GM18499 (cell line): Measurements from ENCODE around the gene CD99.

Experiments used
- ATAC-seq: cut with Tn5 transposase; IDR thresholded peaks from one replicate; pipeline ENCODE4 v1.9.1; 2021; ENCODE audit warnings: moderate number of reproducible peaks; ENCODE audit not compliant: insufficient read depth, unreplicated experiment

Gene CD99, protein sequence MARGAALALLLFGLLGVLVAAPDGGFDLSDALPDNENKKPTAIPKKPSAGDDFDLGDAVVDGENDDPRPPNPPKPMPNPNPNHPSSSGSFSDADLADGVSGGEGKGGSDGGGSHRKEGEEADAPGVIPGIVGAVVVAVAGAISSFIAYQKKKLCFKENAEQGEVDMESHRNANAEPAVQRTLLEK

GRCh38 chrX:2690856-2691542, at the start of gene CD99:
Gene CD99, plus strand, starts transcription at chrX:2691295. Its CDS starts 66 bp downstream, at chrX:2691361.
- no peak for ATAC-seq

- ATAC-seq: no peak
Measured at GRCh38 chrX:2642146-2642545, 48.9 kb upstream of the CD99 start.

DNA sequence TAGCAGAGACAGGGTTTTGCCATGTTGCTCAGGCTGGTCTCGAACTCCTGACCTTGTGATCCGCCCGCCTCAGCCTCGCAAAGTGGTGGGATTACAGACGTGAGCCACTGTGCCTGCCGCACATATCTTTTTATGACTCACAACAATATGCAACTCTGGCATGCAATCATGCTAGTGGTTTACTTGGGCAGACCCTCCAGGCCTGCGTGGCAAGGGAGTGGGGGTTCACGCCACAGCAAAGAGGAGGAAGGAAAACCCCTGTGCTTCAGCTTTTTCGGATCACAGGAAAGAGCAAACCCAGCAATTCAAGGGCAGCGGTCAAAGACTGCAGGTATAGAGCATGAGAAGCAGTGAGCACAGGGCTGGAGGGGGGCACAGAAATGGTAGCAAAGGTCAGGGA, 48.3 kb upstream of the CD99 start:
- ATAC-seq: no peak

DNA sequence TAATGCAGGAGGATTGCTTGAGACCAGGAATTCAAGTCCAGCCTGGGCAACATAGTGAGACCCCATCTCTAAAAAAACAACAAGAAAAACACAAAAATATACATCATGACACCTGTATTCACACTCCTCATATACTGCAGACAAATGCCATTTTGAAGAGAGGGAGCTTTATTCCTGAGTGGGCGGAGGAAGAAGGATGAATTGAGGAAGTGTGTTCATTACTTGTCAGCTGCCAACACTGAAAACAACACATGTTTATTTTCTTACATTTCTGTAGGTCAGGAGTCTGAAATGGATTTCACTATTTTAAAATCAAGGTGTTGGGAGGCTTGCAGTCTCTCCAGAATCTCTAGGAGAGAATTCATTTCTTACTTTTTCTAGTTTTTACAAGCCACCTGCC, 47.2 kb upstream of the CD99 start:
- ATAC-seq: no peak

DNA sequence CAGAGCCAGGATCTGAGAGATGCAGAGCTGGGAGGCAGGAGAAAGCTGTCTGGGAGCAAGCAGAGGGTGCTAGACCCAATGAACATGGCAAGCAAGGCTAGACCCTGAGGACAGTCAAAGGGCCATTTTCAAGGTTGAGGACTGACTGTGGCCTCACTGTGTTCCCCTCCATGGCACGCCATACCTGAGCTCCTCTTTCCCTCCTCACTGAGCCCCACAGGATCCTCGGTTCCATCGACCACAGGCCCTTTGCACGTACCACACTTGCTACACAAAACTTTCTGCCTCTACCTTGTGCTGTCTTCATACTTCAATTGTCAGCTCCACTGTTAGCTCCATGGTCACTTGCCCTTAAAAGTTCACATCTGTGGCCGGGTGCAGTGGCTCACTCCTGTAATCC, 45.5 kb upstream of the CD99 start:
- no peak for ATAC-seq

DNA sequence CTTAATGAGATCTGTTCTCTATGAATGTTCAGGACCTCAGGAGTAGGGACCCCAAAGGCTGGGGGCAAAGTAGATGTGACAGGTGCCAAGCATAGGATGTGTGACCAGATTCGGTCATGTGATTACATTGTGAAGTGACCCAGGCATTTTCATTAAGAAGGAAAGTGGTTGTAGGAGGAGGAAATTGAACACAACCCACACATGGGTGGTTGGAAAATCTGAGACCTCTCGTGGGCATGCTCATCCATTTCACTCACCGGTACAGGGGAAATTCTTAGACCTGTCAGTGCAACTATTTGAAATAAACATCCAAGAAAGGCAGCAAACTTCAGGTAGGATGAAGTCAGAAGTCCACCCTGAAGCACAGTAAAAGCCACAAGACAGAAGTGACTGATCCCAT, 43.5 kb upstream of the CD99 start:
- no peak for ATAC-seq

DNA sequence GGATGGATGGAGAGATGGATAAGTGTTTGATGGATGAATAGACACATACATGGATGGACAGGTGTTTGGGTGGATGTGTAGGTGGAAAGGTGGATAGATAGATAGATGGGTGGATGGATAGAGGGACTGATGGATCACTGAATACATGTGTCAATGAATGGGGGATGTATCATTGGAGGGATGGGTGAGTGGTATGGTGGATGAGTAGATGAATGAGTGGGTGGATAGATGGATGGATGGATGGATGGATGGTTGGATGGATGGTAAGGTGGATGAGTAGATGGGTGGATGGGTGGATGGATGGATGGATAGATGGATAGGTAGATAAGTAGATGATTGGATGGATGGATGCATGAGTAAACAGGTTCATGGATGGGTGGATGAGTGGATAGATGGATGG, 41.1 kb upstream of the CD99 start:
- no peak for ATAC-seq

DNA sequence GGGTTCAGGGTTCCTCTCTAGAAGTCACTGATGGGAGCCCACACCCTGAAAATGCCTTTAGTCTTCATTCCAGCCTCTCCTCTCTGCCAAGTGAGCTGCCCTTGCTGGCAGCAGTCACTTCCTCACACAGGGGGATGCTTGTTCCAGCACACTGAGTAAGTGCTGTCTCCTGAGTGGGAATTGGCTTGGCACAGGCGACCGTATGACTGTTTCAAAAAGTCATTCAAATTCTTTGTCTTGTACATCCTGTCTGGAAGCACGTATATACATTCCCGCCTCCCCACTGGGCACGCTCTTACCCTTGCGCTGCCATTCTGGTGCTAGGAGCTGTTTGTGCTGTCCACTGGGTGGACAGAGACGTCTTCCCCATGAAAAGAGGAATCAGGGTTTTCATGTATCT, 40.2 kb upstream of the CD99 start:
- ATAC-seq: no peak

DNA sequence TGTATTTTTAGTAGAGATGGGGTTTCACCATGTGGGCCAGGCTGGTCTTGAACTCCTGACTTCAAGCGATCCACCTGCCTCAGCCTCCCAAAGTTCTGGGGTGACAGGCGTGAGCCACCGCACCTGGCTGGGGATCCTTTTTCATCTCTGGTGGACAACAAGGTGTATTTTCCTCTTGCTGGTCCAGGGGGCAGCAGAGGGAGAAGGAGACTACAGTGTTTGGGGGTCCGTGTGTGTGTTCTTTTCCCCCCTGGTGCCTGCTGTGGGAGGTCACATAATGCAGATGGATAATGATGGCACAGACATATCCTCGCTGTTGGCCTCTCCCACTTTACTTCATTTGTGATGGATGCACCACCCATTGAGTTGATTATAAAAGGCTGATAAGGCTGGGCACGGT, 39.0 kb upstream of the CD99 start:
- no peak for ATAC-seq

- no peak for ATAC-seq
Measured at GRCh38 chrX:2654436-2655340, 36.4 kb upstream of the CD99 start.

- ATAC-seq: no peak
Measured at GRCh38 chrX:2656257-2656836, 34.7 kb upstream of the CD99 start.

DNA sequence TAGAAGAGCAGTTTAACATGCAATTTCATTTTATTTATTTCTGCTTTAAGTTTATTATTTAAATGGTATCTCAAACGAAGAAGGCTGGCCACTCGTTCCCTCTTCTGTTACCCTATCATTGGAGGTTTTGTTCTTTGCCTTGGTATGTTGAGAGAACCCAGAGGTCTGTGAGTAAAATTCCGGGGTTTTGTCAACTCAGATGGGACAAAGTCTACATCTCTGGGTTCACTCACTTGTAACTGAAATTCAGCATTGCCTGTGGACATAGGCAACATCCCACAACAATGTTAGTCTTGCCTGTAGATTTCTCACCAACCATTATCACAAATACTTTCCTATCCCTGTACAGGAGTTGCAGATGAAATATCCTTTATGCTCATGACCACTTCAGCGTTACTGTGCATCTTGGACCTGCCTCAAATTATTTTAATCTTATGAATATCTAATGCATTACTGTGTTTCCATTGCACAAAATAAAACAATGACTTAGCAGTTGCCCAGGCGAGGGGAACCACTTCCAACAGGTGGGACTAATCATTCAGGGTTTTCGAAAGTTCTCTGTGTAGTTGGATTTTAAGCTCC, 33.5 kb upstream of the CD99 start:
- ATAC-seq: no peak

- ATAC-seq: no peak
Measured at GRCh38 chrX:2658585-2659292, 32.4 kb upstream of the CD99 start.

DNA sequence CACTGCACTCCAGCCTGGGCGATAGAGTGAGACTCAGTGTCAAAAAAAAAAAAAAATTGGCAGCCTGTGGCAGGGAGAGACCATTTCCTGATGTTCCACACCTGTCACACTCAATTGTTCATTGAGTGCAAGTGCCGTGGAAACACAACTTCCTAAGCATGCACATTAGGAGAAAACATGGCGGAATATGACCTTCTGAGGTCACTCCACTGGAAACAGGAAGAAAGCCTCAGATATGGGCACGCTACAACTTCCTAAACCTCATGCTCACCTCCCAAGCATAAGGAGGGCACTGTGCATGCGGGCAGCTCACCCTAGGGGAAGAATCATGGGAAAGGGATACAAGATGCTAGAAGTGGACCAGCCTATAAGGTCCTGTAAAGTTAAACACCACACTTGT, 28.5 kb upstream of the CD99 start:
- no peak for ATAC-seq

GRCh38 chrX:2664502-2664901, 26.6 kb upstream of the CD99 start:
- ATAC-seq: no peak

DNA sequence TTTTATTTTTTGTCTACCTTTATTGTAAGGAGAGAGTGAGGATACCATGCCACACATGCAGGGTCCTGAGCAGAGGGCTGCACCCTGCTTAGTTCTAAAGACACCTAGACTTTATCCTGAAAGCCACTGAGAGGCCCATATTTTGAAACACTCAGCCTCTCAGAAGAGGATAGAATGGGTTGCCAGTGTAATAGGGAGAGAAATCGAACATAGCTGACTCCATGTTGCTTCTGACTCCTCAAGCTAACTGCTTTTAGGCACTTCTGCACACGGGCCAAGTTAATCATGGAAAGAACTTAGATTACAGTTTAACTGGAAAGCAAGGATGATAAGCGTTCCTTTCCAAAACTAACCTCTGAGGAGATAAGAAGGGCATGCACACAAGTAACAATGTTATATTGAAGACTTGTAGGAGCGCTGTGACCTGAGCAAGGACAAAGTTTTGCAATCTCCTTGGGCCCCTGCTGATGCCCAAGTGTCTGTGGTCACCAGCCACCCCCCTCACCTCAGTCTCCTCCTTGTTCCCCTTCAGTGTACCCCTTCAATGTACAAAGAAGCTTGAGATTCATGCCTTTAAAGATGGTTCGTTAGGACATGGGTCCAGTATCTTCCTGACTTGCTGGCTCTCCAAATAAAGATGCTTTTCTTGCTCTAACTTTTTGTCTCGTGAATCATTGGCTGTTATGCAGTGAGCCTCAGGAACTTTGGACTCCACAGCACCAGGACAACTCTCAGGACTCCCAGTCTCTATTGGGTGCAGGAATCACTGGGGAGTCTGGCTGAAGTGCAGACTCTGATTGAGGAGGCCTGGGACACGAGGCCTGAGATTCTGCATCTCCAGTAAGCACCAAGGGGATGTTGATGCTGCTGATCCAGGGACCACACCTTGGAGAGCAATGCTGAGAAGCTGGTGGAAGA, 25.4 kb upstream of the CD99 start:
- no peak for ATAC-seq

DNA sequence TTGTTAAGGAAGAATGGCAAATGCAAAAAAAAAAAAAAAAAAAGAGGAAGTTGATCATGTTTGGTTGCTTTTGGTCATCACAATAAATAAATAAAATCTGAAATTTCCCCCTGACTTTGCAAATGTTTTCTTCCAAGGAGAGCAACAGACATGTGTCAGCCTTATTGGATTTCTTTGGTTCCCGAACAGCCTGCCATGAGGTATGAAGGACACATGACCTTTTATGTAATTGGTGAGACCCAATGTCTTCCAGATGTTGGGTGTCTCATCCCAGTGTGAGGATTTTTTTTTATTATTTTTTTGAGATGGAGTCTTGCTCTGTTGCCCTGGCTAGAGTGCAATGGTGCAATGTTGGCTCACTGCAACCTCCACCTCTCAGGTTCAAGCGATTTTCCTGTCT, 24.6 kb upstream of the CD99 start:
- no peak for ATAC-seq

DNA sequence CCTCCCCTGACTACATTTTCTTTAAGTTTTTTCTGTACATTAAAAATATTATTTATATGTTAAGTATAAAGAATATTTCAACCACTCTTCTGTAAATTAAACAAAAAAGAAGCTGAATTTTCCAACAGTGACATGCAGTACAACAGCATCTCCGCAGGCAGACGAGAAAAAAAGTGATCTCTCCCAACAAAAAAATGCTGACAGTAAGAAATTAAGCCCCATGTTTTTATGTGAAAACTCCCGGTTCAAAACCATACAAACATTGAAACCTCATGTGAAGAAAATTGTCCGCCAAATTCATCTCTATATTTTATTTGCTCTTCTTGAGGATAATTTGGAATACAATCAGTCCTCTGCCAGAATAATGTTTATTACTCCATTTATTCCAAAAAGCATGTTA, 20.1 kb upstream of the CD99 start:
- ATAC-seq: no peak

- no peak for ATAC-seq
Measured at GRCh38 chrX:2672084-2672483, 19.0 kb upstream of the CD99 start.
